Measurements from ENCODE around the gene NOPCHAP1.

- TF ChIP-seq CTCF (conservative IDR thresholded peaks at IDR 0.05; ENCODE audit: low read depth, low read length): no peak
- TF ChIP-seq EZH2phosphoT487 (IDR thresholded peaks at IDR 0.05; ENCODE audit: borderline replicate concordance, low read length): no peak
These were observed 32.7 kb downstream of the NOPCHAP1 start for GRCh38 chr12:105018776-105019175.

All from PC-3 (cell line).